Activated CD4-positive, alpha-beta memory T cell treated with anti-CD3 and anti-CD28 coated beads for 36 hours (primary cell): ENCODE data around the gene ANKRD12. TPM values are rescaled to one million over a fixed set of nuclear protein-coding genes. Genes with fewer than 3 reads are reported as not detected.

Experiments
- CTCF ChIA-PET: fragments of 350-600 bp; sonication (Branson Sonifier 250); formaldehyde crosslinking; loops from one replicate; lab custom pipeline; 2021; ENCODE audit warnings: antibody characterized with exemption, inconsistent platforms; lab: Charles Lee
- POLR2A ChIA-PET: fragments of 350-600 bp; sonication (Branson Sonifier 250); formaldehyde crosslinking; loops from one replicate; lab custom pipeline; 2021; ENCODE audit warnings: antibody characterized with exemption; lab: Charles Lee
- DNase-seq: peaks from one replicate; pipeline ENCODE4 v3.0.0-alpha.2; 2020
- H3K27ac Mint-ChIP-seq: one replicate; pipeline ENCODE4 v1.8.0; 2021; ENCODE audit warnings: mixed read lengths
- H3K27me3 Mint-ChIP-seq: one replicate; pipeline ENCODE4 v1.8.0; 2021; ENCODE audit warnings: mixed read lengths
- H3K36me3 Mint-ChIP-seq: one replicate; pipeline ENCODE4 v1.8.0; 2021; ENCODE audit warnings: mixed read lengths
- H3K4me1 Mint-ChIP-seq: one replicate; pipeline ENCODE4 v1.8.0; 2021; ENCODE audit warnings: low read depth, mixed read lengths
- H3K4me3 Mint-ChIP-seq: one replicate; pipeline ENCODE4 v1.8.0; 2021; ENCODE audit warnings: mild to moderate bottlenecking, mixed read lengths
- H3K9me3 Mint-ChIP-seq: one replicate; pipeline ENCODE4 v1.8.0; 2021; ENCODE audit warnings: mixed read lengths
- intact Hi-C: fragments of 100-400 bp; cut with micrococcal nuclease; formaldehyde crosslinking; loops from one replicate; pipeline ENCODE4 v1.15.1; 2023
- total RNA-seq, 2 experiments: library from RNA; stranded (reverse); gene quantifications; one replicate each; pipeline ENCODE4 v1.2.3, GENCODE V29; 2021

Gene ANKRD12
- total RNA-seq, 2 experiments from 2014 or later: 77.8 to 83.9 TPM

DNA sequence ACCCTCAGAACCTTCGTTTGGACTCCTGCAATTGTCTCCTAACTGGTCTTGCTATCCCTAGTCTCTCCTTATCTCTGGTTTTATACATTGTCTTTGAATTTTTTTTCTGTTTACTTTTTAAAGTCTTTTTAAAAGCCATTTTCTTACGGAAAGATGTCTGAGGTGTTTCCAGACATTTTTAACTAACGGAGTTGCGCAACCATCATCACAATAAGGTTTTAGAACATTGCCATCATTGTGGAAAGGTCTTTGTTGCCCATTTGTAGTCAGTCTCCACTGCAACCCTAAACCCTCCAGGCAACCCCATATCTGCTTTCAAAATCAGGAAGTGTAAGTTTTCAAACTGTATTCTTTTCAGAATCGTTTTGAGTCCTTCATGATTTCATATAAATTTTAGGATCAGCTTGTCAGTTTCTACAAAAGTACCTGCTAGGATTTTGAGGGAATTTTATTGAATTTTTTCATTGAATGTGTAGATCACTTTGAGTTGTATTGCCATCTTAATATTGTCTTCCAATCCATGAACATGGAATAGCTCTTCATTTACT is 46.3 kb downstream of the ANKRD12 start:
- ChIA-PET CTCF (interaction anchor here (0.9 kb wide), 1 partner anchor 22 kb away, joined by 3 read pairs; no protein-coding TSS in a partner anchor), POLR2A (no interaction called here)
- H3K4me1 Mint-ChIP-seq: peaks cover 63% of the 10 kb centered on the region
- H3K9me3 Mint-ChIP-seq: no peaks in the 10 kb centered on the region
- DNase-seq: no peak
- H3K4me3 Mint-ChIP-seq: no peak overlapping the region
- peak overlapping the region; percentile 0 for H3K27ac Mint-ChIP-seq
- peaks cover 40% of the 10 kb centered on the region for H3K36me3 Mint-ChIP-seq
- intact Hi-C loops: no loop called here
- no peaks in the 10 kb centered on the region for H3K27me3 Mint-ChIP-seq

DNA sequence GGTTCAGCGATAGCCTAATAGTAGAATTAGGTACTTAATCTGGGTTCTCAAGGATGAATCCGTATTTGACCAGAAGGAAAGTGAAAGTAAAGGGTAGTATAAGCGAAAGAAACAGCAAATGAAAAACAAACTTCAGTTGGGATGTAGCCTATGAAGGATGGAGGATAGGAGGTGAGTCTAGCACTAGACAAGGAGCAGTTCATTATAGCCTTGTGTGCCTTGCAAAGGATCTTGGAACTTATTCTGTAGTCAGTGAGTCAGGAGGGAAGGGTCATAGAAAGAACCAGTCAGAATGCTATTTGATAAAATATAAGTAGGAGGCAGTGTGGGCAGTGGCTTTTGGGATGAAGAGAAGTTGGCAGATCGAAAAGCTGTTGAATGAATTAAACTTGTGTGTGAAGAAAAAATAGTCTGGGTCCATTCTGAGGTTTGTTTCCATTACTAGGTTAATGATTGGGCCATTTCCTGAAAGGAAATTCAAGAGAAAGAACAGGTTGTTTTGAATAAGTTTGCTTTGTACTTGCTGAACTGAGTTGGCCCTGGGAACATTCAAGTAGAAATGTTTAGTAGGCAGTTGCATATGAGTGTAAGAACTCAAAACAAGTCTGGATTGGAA is 48.5 kb downstream of the ANKRD12 start:
- H3K27me3 Mint-ChIP-seq: no peaks in the 10 kb centered on the region
- H3K9me3 Mint-ChIP-seq: no peaks in the 10 kb centered on the region
- H3K36me3 Mint-ChIP-seq: peaks cover 48% of the 10 kb centered on the region
- ChIA-PET CTCF (interaction anchor here (3.8 kb wide), 1 partner anchor 111 kb away, joined by 11 read pairs; no protein-coding TSS in a partner anchor), POLR2A (interaction anchor here (0.6 to 1.0 kb wide), 2 partner anchors 10 to 45 kb away, joined by 3 read pairs; no protein-coding TSS in a partner anchor)
- H3K4me3 Mint-ChIP-seq: peak overlapping the region; percentile 65
- H3K27ac Mint-ChIP-seq: peak overlapping the region; percentile 73
- intact Hi-C loops: loop anchor here (1.0 to 5.0 kb wide), 3 partner anchors 12 to 102 kb away; no protein-coding TSS in a partner anchor
- DNase-seq: peak; percentile 44
- H3K4me1 Mint-ChIP-seq: peaks cover 65% of the 10 kb centered on the region

DNA sequence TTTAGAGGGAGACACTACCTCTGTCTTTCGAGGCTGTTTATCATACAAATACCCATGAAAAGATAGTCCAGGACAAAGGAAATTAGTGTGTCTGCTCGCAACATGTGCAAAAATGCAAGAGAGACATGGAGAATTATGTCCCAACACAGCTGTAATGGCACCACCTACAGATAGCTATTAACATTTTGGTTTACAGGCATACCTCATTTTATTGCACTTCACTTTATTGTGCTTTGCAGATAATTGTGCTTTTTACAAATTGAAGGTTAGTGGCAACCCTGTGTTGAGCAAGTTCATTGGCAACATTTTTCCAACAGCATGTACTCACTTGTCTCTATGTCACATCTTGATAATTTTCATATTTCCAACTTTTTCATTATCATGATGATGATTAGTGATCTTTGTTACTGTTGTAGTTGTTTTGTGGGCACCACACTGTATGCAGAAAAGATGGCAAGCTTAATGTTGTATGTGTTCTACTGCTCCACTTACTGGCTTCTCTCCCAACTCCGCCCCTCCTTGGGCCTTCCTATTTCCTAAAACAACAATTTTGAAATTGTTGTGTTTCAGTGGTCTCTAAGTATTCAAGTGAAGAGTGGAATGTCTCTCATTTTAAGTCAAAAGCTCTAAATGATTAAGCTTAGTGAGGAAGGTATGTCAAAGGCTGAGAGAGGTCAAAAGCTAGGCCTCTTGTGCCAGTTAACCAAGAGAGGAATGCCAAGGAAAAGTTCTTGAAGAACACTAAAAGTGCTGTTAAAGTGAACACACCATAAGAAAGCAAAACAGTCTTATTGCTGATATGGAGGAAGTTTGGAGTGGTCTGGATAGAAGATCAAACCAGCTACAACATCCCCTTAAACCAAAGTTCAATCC is 52.0 kb downstream of the ANKRD12 start:
- Mint-ChIP-seq H3K4me1 (peaks cover 67% of the 10 kb centered on the region), H3K9me3 (no peaks in the 10 kb centered on the region), H3K36me3 (peaks cover 50% of the 10 kb centered on the region), H3K27me3 (no peaks in the 10 kb centered on the region), H3K27ac (no peak overlapping the region), H3K4me3 (no peak overlapping the region)
- intact Hi-C loops: loop anchor here (5.0 kb wide), 1 partner anchor 46 kb away; no protein-coding TSS in a partner anchor
- CTCF ChIA-PET: interaction anchor here (0.8 to 3.8 kb wide), 4 partner anchors 8 to 328 kb away, joined by 3 to 11 read pairs (median 3); no protein-coding TSS in a partner anchor
- POLR2A ChIA-PET: interaction anchor here (1.0 to 1.6 kb wide), 3 partner anchors 8 to 98 kb away, joined by 3 to 6 read pairs (median 5); partner anchors contain the start of gene NDUFV2
- DNase-seq: no peak

DNA sequence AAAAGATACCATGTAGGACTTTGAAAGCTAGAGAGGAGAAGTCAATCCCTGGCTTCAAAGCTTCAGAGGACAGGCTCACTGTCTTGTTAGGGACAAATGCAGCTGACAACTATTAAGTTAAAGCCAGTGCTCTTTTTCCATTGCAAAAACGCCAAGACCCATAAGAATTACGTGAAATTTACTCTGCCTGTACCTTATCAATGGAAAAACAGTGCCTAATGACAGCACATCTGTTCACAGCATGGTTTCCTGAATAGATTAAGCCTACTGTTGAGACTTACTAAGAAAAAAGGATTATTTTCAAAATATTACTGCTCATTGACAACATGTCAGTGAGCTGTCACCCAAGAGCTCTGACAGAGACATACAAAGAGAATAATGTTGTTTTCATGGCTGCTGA is 52.9 kb downstream of the ANKRD12 start:
- no peak for DNase-seq
- Mint-ChIP-seq H3K27ac (no peak overlapping the region), H3K9me3 (no peaks in the 10 kb centered on the region), H3K27me3 (no peaks in the 10 kb centered on the region), H3K4me3 (no peak overlapping the region), H3K36me3 (peaks cover 50% of the 10 kb centered on the region), H3K4me1 (peaks cover 65% of the 10 kb centered on the region)
- CTCF ChIA-PET: no interaction called here
- POLR2A ChIA-PET: interaction anchor here (1.0 to 1.6 kb wide), 3 partner anchors 9 to 99 kb away, joined by 3 to 6 read pairs (median 5); partner anchors contain the start of gene NDUFV2
- intact Hi-C loops: loop anchor here (5.0 kb wide), 1 partner anchor 47 kb away; no protein-coding TSS in a partner anchor

DNA sequence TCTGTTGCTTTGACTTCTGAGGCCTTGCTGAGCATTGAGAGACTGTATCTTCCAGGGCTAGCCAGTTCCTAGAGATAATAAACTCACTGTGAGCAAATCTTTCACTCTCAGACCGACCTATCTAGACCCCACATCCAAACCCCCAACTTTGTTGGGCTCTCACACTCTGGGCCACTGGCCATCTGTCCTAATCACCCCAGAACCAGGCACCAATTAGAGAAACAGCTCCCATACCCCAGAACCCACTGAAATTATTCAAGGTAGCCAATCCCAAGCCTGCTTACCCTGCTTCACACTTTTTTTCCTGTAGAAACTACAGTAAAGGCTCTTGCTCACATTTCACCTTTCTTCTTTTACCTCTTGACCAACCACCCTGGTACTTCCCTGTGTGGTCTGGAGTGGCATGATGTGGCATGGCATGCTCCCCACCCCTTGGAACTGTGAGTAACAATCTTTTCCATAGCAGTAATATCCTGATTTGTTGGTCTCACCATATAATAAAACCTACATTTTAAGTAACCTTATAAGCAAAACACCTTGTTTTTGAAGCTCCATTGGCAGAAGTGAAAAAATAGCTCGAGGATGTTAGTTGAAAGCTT is 55.2 kb downstream of the ANKRD12 start:
- Mint-ChIP-seq H3K36me3 (peaks cover 52% of the 10 kb centered on the region), H3K27ac (peak overlapping the region; percentile 47), H3K27me3 (no peaks in the 10 kb centered on the region), H3K9me3 (no peaks in the 10 kb centered on the region), H3K4me3 (no peak overlapping the region), H3K4me1 (peaks cover 58% of the 10 kb centered on the region)
- DNase-seq: no peak
- ChIA-PET POLR2A (no interaction called here), CTCF (no interaction called here)
- intact Hi-C loops: no loop called here

DNA sequence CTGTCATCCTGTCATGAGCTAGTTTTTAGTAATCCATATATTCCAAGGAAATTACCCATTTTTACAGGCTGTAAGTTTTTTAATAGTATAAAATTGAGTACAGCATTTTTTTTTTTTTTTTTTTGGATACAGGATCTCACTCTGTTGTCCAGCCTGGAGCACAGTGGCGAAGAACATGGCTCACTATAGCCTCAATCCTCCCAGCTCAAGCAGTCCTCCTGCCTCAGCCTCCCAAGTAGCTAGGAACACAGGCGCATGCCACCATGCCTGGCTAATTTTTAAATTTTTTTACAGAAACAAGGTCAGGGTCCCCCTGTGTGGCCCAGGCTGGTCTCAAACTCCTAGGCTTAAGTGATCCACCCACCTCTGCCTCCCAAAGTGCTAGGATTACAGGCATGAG is 56.5 kb downstream of the ANKRD12 start:
- no peak overlapping the region for H3K4me3 Mint-ChIP-seq
- H3K27me3 Mint-ChIP-seq: no peaks in the 10 kb centered on the region
- peaks cover 56% of the 10 kb centered on the region for H3K4me1 Mint-ChIP-seq
- no peaks in the 10 kb centered on the region for H3K9me3 Mint-ChIP-seq
- ChIA-PET CTCF (no interaction called here), POLR2A (interaction anchor here (0.6 kb wide), 1 partner anchor 84 kb away, joined by 4 read pairs; no protein-coding TSS in a partner anchor)
- H3K27ac Mint-ChIP-seq: no peak overlapping the region
- H3K36me3 Mint-ChIP-seq: peaks cover 55% of the 10 kb centered on the region
- DNase-seq: no peak
- intact Hi-C loops: no loop called here

DNA sequence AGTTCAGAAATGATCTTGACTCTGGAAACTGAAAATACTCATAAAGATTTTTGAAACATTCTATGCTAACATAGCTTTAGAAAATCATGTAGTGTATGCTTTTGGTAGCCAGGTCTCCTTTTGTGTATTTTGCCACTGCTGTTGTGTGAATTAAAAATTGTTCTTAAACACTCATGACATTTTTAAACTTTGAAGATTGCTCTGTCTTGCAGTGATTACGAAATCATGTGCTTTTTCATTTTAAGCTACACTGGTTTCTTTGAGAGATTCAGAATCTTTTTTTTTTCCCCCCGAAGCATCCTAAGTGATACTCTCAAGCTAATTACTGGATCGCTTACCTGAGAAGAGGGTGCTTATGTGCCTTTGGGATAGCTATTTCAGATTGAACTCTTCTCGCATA is 60.0 kb downstream of the ANKRD12 start:
- POLR2A ChIA-PET: no interaction called here
- peaks cover 38% of the 10 kb centered on the region for H3K4me1 Mint-ChIP-seq
- H3K36me3 Mint-ChIP-seq: peaks cover 41% of the 10 kb centered on the region
- H3K9me3 Mint-ChIP-seq: no peaks in the 10 kb centered on the region
- no peak for DNase-seq
- CTCF ChIA-PET: interaction anchor here (0.8 to 1.2 kb wide), 2 partner anchors 9 to 320 kb away, joined by 3 to 4 read pairs; no protein-coding TSS in a partner anchor
- no peaks in the 10 kb centered on the region for H3K27me3 Mint-ChIP-seq
- intact Hi-C loops: no loop called here
- H3K4me3 Mint-ChIP-seq: no peak overlapping the region
- H3K27ac Mint-ChIP-seq: no peak overlapping the region

DNA sequence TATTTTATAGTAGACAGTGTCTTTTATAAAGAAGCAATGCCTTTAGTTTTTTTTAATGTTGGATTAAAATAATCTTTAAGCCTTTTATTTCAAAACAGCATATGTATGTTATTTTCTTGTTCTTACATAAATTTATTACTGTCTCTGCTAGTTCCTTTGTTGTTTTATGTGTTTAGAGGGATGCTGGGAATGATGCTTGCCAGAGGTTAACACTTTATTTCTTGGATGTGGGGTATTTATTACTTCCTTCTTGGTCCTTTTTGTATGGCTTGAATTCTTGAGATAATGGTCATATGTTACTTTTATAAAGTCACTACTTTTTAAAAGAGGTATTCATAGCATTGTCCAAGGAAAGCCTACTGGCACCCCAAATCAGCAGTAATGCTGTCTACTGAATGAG is 63.1 kb downstream of the ANKRD12 start:
- ChIA-PET CTCF (no interaction called here), POLR2A (interaction anchor here (0.6 kb wide), 1 partner anchor 49 kb away, joined by 4 read pairs; no protein-coding TSS in a partner anchor)
- Mint-ChIP-seq H3K27ac (no peak overlapping the region), H3K4me3 (no peak overlapping the region), H3K9me3 (no peaks in the 10 kb centered on the region), H3K4me1 (peaks cover 20% of the 10 kb centered on the region), H3K36me3 (peaks cover 25% of the 10 kb centered on the region), H3K27me3 (no peaks in the 10 kb centered on the region)
- DNase-seq: no peak
- intact Hi-C loops: no loop called here

DNA sequence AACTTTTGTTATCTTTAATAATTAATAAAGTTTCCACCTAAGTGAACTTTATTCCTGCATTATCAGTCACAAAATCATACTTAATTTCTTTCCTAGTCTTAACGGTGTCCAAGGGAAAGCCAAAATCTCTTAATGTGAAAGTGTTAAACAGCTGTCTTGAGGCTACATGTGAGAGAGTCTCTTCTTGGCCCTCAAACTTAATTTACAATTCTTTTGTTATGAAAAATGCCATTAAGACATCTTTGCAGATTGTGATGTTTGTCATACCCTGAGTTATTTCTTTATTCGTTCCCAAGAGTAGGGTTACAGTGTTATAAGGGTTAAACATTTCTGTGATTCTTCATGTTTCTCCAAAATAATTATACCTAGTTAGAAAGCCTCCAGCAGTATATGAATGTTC is 64.6 kb downstream of the ANKRD12 start:
- H3K27ac Mint-ChIP-seq: no peak overlapping the region
- H3K36me3 Mint-ChIP-seq: peaks cover 12% of the 10 kb centered on the region
- no peak overlapping the region for H3K4me3 Mint-ChIP-seq
- POLR2A ChIA-PET: no interaction called here
- no peak for DNase-seq
- H3K9me3 Mint-ChIP-seq: no peaks in the 10 kb centered on the region
- no peaks in the 10 kb centered on the region for H3K27me3 Mint-ChIP-seq
- CTCF ChIA-PET: interaction anchor here (1.3 kb wide), 1 partner anchor 128 kb away, joined by 3 read pairs; no protein-coding TSS in a partner anchor
- intact Hi-C loops: no loop called here
- peaks cover 12% of the 10 kb centered on the region for H3K4me1 Mint-ChIP-seq

DNA sequence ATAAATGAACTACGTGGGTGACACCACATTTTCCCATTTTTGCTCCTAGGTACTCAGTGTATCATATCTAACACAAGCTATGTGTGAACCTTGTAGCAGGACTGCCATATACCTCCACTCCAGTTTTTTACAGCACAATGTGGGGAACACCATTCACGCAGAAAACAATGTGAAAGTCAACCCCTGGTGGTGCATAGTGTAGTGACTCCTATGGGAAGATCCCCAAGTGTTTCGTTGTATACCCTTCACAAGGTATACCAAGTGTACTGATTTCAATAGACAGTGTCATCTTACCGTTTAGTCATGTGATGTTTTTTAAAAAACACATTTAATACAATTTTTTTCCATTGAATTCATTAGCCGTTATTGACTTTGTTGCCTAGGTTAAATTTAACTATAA is 68.1 kb downstream of the ANKRD12 start:
- no peak for DNase-seq
- intact Hi-C loops: no loop called here
- H3K4me1 Mint-ChIP-seq: peaks cover 14% of the 10 kb centered on the region
- ChIA-PET POLR2A (no interaction called here), CTCF (interaction anchor here (0.6 kb wide), 1 partner anchor 147 kb away, joined by 5 read pairs; no protein-coding TSS in a partner anchor)
- no peak overlapping the region for H3K4me3 Mint-ChIP-seq
- no peak overlapping the region for H3K27ac Mint-ChIP-seq
- H3K36me3 Mint-ChIP-seq: peaks cover 12% of the 10 kb centered on the region
- no peaks in the 10 kb centered on the region for H3K27me3 Mint-ChIP-seq
- no peaks in the 10 kb centered on the region for H3K9me3 Mint-ChIP-seq

DNA sequence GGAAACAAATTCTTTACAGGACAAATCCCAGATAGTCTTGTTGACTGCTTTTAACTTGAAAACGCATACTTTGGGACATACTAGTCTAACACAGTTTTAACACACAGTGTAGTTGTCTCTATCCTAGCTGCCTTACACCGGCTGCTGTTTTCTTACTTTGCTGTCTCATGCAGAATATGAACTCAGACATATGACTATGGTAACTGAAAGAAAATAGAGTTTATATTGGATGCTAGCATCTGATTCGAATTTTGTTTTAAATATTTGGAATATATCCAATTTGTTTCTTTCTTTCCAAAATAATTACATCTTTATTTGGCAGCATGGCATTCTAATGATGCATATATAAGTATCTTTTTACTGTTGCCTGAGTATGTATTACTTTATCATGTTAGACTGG is 69.8 kb downstream of the ANKRD12 start:
- no peaks in the 10 kb centered on the region for H3K9me3 Mint-ChIP-seq
- peaks cover 16% of the 10 kb centered on the region for H3K36me3 Mint-ChIP-seq
- intact Hi-C loops: no loop called here
- peaks cover 15% of the 10 kb centered on the region for H3K4me1 Mint-ChIP-seq
- no peak for DNase-seq
- H3K4me3 Mint-ChIP-seq: no peak overlapping the region
- no peak overlapping the region for H3K27ac Mint-ChIP-seq
- no peaks in the 10 kb centered on the region for H3K27me3 Mint-ChIP-seq
- ChIA-PET POLR2A (no interaction called here), CTCF (interaction anchor here (0.9 to 1.0 kb wide), 2 partner anchors 26 to 309 kb away, joined by 3 to 4 read pairs; no protein-coding TSS in a partner anchor)
